A673 (cell line): ENCODE measurements around the gene CD200R1L.

Experiments
- EZH2 ChIP-seq: fragments of 200-600 bp; sonication (generic); IDR thresholded peaks from 2 replicates; pipeline ENCODE4 v1.6.1; 2017; ENCODE audit warnings: borderline replicate concordance, low read depth, mild to moderate bottlenecking, mixed read lengths, antibody characterized with exemption, low read length; ENCODE audit not compliant: poor library complexity, severe bottlenecking
- TF ChIP-seq, protein P1 (sequence below): fragments of 300-800, 200-600 bp; sonication (generic); conservative IDR thresholded peaks from 2 replicates; pipeline ENCODE4 v1.5.1; 2017; ENCODE audit warnings: low read depth, mild to moderate bottlenecking, antibody characterized with exemption, low read length, moderate library complexity, mixed read lengths

DNA sequence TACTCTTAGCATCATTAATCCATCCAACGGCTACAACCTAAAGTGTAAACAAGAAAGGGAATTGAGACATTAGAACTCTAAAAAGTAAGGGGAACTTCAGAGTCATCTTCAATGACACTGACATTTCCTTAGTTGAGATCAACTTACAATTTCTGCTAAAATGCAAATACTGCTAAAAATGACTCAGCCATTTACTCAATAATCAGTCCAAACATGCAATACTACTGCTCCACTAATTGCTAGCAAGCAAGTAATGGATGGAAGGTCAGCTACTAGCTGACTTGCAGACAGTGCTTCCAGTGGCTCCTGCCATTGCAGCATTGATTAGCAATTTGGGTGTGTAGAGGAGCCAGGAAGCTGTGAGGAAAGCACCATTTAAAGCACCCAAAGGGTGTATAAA lies 28.4 kb downstream of the CD200R1L start:
- TF ChIP-seq, protein P1, sequence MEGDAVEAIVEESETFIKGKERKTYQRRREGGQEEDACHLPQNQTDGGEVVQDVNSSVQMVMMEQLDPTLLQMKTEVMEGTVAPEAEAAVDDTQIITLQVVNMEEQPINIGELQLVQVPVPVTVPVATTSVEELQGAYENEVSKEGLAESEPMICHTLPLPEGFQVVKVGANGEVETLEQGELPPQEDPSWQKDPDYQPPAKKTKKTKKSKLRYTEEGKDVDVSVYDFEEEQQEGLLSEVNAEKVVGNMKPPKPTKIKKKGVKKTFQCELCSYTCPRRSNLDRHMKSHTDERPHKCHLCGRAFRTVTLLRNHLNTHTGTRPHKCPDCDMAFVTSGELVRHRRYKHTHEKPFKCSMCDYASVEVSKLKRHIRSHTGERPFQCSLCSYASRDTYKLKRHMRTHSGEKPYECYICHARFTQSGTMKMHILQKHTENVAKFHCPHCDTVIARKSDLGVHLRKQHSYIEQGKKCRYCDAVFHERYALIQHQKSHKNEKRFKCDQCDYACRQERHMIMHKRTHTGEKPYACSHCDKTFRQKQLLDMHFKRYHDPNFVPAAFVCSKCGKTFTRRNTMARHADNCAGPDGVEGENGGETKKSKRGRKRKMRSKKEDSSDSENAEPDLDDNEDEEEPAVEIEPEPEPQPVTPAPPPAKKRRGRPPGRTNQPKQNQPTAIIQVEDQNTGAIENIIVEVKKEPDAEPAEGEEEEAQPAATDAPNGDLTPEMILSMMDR = no peak
- TF ChIP-seq EZH2 = no peak
